Measurements from ENCODE around the gene LRRC37A. TPM values are rescaled to one million over a fixed set of nuclear protein-coding genes. Genes with fewer than 3 reads are reported as not detected.
"Not testable (repeated sequence)": the region's sequence is repeated elsewhere in the genome, so short reads cannot be mapped to it uniquely, and the experiment has no call there.

Gene LRRC37A
- polyA plus RNA-seq, 1 donor (not counting 4 experiments of a cell fraction or from before 2014, with no cell fraction given) = 1.7 TPM

DNA sequence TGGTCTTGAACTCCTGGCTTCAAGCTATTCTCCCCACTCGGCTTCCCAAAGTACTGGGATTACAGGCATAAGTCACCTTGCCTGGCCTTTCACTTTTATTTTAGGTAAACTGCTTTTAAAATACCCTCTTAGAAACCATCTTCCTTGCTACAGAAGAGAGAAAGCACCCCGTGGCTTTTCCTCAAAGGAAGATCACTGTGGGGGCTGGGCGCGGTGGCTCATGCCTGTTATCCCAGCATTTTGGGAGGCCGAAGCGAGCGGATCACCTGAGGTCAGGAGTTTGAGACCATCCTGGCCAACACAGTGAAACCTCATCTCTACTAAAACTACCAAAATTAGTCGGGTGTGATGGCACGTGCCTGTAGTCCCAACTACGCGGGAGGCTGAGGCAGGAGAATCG is 12.3 kb upstream of the LRRC37A start:
- H3K9me1 ChIP-seq (ENCODE audit: control insufficient read depth, extremely low read depth, insufficient read depth, low read length) = not testable (repeated sequence)

DNA sequence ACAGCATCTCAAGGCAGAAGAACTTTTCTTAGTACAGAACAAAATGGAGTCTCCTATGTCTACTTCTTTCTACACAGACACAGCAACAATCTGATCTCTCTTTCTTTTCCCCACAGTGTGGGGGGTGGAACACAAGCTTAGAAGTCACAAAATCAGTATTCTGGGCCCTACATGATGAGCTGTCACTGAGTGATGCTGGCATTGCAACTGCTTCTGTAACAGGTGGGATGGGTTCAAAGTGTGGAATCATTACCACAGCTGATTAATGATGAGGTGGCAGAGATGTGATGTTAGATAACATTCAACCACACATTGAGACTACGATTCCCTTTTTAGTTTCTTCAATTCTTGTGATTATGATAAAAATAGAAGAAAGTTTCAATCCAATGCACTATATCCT is 10.5 kb upstream of the LRRC37A start:
- H2AFZ ChIP-seq (ENCODE audit: control insufficient read depth, low read length); H3K9me3 ChIP-seq (ENCODE audit: control insufficient read depth, low read depth, low read length); dilution Hi-C loops (cut with MboI; ENCODE audit: extremely low pct_ligation_motif_present, low sequenced_read_pairs); H3K27me3 ChIP-seq (ENCODE audit: control insufficient read depth, extremely low read depth, insufficient read depth, low read length); H3K36me3 ChIP-seq (ENCODE audit: control insufficient read depth in 2 of 2, extremely low read depth in 1 of 2, insufficient read depth in 2 of 2, low read length in 2 of 2); DNase-seq (ENCODE audit: low read depth, low spot score); H3K79me2 ChIP-seq (ENCODE audit: control insufficient read depth, insufficient read depth, low read length); H3K9me1 ChIP-seq (ENCODE audit: control insufficient read depth, extremely low read depth, insufficient read depth, low read length); H3K4me3 ChIP-seq (ENCODE audit: control insufficient read depth in 2 of 3, extremely low read depth in 1 of 3, insufficient read depth in 2 of 3, low read depth in 1 of 3, low read length in 3 of 3); H4K20me1 ChIP-seq (ENCODE audit: control insufficient read depth, extremely low read depth, insufficient read depth, low read length); H3K9ac ChIP-seq (ENCODE audit: control insufficient read depth, extremely low read depth, insufficient read depth, low read length); H3K27ac ChIP-seq (ENCODE audit: control insufficient read depth, insufficient read depth, low read length): not testable (repeated sequence)
- Histone ChIP-seq H3K4me2 (ENCODE audit: control insufficient read depth, extremely low read depth, insufficient read depth, low read depth, low read length) (peak overlapping the region; percentile 27), H3K4me1 (ENCODE audit: control insufficient read depth, extremely low read depth, insufficient read depth, low read length) (peaks cover 15% of the 10 kb centered on the region)
- peak; percentile 93 for FAIRE-seq

More for the DNA sequence above, 12.3 kb upstream of the LRRC37A start:
- H3K4me3 ChIP-seq (ENCODE audit: control insufficient read depth in 2 of 3, extremely low read depth in 1 of 3, insufficient read depth in 2 of 3, low read depth in 1 of 3, low read length in 3 of 3); H4K20me1 ChIP-seq (ENCODE audit: control insufficient read depth, extremely low read depth, insufficient read depth, low read length); FAIRE-seq; H2AFZ ChIP-seq (ENCODE audit: control insufficient read depth, low read length); H3K79me2 ChIP-seq (ENCODE audit: control insufficient read depth, insufficient read depth, low read length); H3K9me3 ChIP-seq (ENCODE audit: control insufficient read depth, low read depth, low read length); H3K36me3 ChIP-seq (ENCODE audit: control insufficient read depth in 2 of 2, extremely low read depth in 1 of 2, insufficient read depth in 2 of 2, low read length in 2 of 2); H3K27ac ChIP-seq (ENCODE audit: control insufficient read depth, insufficient read depth, low read length); H3K27me3 ChIP-seq (ENCODE audit: control insufficient read depth, extremely low read depth, insufficient read depth, low read length); H3K4me2 ChIP-seq (ENCODE audit: control insufficient read depth, extremely low read depth, insufficient read depth, low read depth, low read length); H3K9ac ChIP-seq (ENCODE audit: control insufficient read depth, extremely low read depth, insufficient read depth, low read length); dilution Hi-C loops (cut with MboI; ENCODE audit: extremely low pct_ligation_motif_present, low sequenced_read_pairs); DNase-seq (ENCODE audit: low read depth, low spot score): not testable (repeated sequence)
- H3K4me1 ChIP-seq (ENCODE audit: control insufficient read depth, extremely low read depth, insufficient read depth, low read length) = peaks cover 15% of the 10 kb centered on the region

DNA sequence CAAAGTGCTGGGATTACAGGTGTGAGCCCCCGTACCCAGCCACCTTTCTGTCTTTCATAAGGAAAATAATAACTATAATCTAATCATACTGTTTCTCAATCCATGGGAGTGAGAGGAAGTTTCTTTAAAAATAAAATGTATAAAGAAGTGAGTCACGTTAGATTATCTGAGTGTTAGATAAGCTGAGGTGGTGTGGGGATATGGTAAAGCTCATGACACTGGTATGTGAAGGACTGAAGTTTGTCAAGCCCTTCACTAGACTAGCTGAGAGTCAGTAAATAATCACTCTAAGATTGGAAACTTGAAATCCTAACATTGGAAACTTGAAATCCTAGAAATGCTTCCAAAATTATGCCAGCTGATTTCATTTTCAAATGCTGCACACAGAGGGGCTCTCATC is 9.4 kb upstream of the LRRC37A start:
- not testable (repeated sequence) for H3K27ac ChIP-seq (ENCODE audit: control insufficient read depth, insufficient read depth, low read length)

More for the DNA sequence above, 9.4 kb upstream of the LRRC37A start:
- H3K27me3 ChIP-seq (ENCODE audit: control insufficient read depth, extremely low read depth, insufficient read depth, low read length); H3K79me2 ChIP-seq (ENCODE audit: control insufficient read depth, insufficient read depth, low read length); FAIRE-seq; H4K20me1 ChIP-seq (ENCODE audit: control insufficient read depth, extremely low read depth, insufficient read depth, low read length); H3K9me1 ChIP-seq (ENCODE audit: control insufficient read depth, extremely low read depth, insufficient read depth, low read length); H3K9ac ChIP-seq (ENCODE audit: control insufficient read depth, extremely low read depth, insufficient read depth, low read length); H3K4me2 ChIP-seq (ENCODE audit: control insufficient read depth, extremely low read depth, insufficient read depth, low read depth, low read length); H2AFZ ChIP-seq (ENCODE audit: control insufficient read depth, low read length); DNase-seq (ENCODE audit: low read depth, low spot score); dilution Hi-C loops (cut with MboI; ENCODE audit: extremely low pct_ligation_motif_present, low sequenced_read_pairs); H3K9me3 ChIP-seq (ENCODE audit: control insufficient read depth, low read depth, low read length); H3K36me3 ChIP-seq (ENCODE audit: control insufficient read depth in 2 of 2, extremely low read depth in 1 of 2, insufficient read depth in 2 of 2, low read length in 2 of 2); H3K4me3 ChIP-seq (ENCODE audit: control insufficient read depth in 2 of 3, extremely low read depth in 1 of 3, insufficient read depth in 2 of 3, low read depth in 1 of 3, low read length in 3 of 3): not testable (repeated sequence)
- H3K4me1 ChIP-seq (ENCODE audit: control insufficient read depth, extremely low read depth, insufficient read depth, low read length) = peaks cover 11% of the 10 kb centered on the region
